Activated naive CD4-positive, alpha-beta T cell treated with Interleukin-2 at 50 U/mL for 16 hours (primary cell): Measurements from ENCODE around the gene KRT5.
"Not testable (repeated sequence)": the region's sequence is repeated elsewhere in the genome, so short reads cannot be mapped to it uniquely, and the experiment has no call there.

Experiments used
- DNase-seq: peaks from one replicate; pipeline ENCODE4 v3.0.0-alpha.2; 2020

The KRT5 gene

DNA sequence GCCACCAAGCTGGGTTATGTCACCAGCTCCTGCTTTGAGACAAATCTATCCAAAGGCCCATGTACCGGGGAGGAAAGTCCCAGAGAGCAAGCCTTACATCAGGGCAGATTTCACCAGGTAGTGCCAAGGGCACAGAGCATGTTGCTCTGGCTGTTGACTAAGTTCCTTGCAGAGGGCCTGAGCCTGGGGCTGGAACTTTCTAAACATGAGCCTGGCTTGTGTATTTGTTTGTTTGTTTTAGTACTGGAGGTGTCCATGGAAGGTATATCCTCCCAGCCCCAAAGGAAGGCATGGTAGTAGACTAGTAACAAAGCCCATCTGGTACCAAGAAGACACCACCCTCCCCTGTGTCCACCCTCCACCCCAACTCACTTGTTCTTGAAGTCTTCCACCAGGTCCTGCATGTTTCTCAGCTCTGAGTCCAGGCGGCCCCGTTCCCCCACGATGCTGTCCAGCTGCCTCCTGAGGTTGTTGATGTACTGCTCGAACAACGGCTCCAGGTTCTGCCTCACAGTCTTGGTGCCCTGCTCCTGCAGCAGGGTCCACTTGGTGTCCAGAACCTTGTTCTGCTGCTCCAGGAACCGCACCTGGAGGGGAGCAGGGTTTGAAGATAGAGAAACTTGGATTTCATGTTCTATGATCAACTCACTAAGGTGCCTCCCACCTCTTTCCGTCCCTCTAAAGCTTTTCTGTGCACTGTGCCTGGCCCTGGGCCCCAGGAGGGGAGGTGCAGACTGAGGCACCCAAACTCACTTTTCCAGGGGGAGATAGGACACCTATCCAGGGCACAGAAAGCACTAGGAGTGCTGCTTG, 1.4 kb downstream of the KRT5 start:
- DNase-seq: no peak

GRCh38 chr12:52517888-52518287, 2.3 kb downstream of the KRT5 start:
- DNase-seq: no peak

DNA sequence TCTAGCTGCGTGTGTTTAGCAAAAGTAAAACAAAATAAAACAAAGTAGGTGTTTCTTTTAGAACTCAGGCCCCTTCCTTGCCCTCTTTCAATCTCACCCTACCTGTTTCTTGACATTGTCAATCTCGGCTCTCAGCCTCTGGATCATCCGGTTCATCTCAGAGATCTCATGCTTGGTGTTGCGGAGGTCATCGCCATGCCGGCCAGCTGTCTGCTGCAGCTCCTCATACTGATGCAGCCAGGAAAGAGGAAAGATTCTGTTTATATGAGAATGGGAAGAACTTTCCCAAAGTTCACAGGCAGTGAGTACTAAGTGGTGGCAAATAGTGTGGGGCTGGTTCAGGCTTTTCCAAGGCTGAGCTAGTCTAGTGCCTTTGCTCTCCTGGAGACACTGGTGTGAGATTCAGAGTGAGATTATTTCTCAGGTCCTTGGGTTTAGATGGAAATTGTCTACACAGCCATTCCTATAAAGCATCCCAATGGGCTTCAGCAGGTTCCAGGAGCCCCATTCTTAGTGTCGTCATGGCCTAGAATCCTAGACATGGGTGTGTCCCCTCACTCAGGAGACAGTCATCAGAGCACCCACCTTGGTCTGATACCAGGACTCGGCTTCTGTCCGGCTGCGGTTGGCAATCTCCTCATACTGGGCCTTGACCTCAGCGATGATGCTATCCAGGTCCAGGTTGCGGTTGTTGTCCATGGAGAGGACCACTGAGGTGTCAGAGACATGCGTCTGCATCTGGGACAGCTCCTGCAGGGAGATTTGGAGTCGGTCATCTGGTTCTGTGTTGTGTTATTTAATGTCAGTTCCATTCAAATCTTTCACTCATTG, 3.0 kb downstream of the KRT5 start:
- DNase-seq: no peak

GRCh38 chr12:52515927-52516831, 4.0 kb downstream of the KRT5 start:
- DNase-seq: no peak

- DNase-seq: no peak
Observed at GRCh38 chr12:52515319-52515646, 4.9 kb downstream of the KRT5 start.

DNA sequence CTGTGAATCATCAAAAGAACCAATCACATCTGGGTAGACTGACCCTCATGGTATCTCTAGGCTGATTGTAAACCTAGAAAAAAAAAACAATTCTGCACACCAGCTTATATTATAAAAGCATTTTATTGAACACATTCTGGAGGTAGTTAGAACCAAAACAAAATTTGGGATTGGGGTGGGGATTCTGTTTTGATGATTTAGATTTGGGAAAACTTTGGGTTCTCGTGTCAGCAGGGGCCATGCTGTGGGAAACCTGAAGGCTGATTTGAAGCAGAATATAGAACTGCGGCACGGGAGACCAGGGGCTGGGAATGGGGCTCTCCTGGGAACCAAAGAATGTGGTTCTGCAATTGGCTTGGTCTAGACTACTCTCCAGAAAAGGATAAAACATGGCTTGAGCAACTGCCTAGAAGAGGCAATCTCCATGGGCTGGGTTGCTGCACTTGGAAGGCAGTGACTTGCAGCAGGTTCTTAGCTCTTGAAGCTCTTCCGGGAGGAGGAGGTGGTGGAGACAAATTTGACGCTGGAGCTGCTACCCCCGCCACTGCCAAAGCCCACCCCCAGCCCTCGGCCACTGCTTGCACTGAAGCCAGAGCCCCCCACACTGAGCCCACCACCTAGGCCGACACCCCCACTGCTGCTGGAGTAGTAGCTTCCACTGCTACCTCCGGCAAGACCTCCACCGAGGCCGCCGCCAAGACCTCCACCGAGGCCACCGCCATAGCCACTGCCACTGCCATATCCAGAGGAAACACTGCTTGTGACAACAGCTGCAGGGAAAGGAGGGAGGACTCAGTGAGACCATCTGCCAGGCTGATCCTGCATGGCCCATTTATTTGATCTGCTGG, 5.5 kb downstream of the KRT5 start:
- DNase-seq: no peak

- DNase-seq: no peak
Observed at GRCh38 chr12:52513736-52514135, 6.5 kb downstream of the KRT5 start.

GRCh38 chr12:52508211-52508610, 12.0 kb downstream of the KRT5 start:
- DNase-seq: no peak

DNA sequence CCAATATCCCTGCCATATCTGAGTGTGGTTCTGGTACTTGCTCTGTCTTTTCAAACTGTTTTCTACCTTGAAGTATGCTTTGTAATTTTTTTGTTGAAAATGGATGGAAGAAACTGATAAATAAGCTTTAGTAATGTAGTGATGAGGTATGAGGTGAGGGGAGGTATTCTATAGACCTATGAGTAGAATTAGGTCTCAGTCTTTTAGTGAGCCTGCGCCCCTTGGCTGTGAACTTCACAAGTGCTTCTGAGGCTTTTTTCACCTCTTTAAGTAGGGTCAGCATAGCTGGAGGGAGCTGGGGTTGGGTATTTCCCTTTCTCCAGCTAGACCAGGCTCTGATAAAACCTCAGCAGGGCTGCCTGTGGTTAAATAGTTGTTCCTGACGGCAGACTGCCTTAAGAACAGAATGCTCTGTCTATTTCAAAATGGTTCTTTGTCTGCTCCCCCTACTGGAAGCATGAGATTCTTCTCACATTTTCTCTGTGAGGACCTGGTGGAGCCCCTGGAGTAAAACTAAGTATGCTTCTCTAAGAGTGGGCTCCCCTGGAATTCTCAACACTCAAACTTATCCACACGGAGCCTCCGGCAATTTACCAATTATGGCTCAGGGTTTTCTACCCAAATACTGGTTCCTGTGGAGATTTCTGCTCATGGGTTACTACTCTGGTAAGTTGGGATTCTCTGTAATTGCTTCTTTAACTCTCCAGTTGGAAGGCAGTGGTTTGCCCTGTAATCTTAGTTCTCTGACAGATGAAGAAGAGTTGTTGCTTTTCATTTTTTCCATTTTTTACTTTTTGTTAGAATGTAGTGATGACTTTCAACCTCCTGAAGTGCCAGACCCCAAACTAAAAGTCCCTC, 13.1 kb downstream of the KRT5 start:
- no peak for DNase-seq

- no peak for DNase-seq
Observed at GRCh38 chr12:52502877-52503276, 17.3 kb downstream of the KRT5 start.

- no peak for DNase-seq
Observed at GRCh38 chr12:52501490-52501889, 18.7 kb downstream of the KRT5 start.

DNA sequence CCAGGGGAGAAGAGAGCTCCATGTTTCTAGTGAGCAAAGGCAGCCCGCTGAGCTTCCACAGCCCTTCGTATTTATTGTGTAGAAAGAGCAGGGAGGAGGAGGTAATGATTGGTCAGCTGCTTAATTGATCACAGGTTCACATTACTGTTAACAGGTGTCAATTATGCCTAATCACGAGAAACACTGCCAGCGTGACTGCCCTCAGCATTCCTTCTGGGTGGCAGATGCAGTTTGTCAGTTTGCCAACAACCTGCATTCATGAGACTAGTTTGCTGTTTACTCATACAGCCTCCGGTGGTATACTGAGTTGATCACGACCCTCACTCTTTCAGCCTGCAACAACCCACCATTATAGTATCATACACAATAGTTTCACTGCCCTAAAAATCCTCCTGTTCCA, 19.6 kb downstream of the KRT5 start:
- DNase-seq: not testable (repeated sequence)

DNA sequence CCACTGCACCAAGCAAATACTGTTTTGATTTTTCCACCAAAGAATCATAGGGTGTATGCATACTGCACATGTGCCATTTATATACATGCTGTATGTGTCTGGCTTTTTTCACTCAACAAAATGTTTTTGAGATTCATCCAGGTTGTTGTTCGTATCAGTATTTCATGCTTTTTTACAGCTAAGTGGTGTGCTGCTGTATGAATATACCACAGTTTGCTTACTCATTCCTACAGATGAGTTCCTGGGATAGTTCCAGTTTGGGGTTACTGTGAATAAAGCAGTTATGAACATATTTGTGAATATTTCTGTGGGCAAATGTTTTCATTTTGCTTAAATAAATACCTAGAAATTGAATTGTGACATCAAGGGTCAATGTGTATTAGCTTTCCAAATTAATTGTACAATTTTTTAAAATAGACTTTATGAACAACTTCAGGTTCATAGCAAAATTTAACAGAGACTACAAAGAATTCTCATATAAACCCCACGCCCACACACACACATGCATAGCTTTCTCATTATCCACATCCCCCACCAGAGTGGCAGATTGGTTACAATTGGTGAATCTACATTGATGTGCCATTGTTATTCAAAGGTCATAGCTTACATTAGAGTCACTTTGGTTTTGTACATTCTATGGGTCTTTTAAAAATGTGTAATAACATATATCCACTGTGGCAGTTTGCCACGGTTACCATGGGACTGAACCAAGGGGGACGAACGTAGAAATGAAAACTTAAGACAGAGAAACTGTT, 20.2 kb downstream of the KRT5 start:
- no peak for DNase-seq

DNA sequence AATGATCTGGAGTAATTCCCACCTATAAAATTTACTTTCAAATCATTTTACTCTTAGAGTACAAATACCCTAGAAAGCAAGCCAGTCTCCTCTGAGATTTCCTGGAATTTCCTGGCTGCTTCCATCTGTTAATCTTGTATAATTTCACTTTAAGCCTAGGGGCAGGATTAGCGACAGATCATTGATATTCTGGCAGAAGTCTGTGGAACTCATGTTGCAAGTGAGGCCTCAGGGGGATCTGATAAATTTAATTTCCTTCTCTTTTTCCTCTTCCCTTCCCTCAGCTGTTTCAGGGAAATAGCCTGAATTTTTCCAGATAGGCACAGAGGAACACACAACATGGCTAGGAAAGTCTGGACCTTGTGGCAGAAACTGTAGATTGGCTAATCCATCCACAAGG, 21.2 kb downstream of the KRT5 start:
- DNase-seq: no peak

DNA sequence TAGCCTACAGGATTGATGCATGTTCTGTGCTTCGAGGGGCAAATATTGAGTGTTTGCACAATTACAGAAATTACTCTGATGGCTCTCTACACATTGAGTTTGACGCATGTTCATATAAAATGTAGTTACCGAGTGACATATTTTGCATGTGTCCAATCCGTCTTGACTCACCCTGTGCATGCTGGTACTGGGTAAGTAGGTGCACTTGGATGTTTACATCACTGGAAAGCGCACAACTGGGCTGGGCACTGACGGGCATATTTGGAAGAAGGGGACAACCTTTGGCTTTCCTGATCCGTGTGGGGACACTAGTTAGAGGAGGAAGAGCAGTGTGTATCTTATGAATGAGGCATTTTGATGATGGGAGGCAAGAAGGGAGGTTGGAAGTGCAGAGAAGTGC, 22.2 kb downstream of the KRT5 start:
- no peak for DNase-seq

DNA sequence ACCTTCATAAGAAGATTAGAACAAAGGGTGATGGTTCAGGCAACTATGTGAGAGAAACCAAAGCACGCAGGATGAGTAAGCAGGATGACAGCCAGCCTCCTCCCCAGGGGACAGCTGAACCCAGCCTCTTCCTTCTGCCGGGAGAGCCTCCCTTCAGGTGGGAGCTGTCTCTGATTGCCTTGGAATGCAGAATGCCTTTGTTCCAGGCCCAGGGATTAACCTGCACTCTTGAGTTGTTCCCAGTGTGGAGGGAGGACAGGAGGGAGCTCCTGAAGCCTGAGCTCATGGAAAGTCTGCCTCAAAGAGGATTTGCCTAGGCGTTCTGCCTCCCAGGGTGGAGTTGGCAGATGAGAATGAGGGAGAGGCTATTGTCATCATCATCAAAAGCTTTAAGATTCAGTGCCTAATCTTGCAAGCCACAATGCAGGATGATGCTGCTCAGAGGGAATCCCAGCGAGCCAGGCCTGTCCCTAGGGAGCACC, 23.6 kb downstream of the KRT5 start:
- DNase-seq: no peak

DNA sequence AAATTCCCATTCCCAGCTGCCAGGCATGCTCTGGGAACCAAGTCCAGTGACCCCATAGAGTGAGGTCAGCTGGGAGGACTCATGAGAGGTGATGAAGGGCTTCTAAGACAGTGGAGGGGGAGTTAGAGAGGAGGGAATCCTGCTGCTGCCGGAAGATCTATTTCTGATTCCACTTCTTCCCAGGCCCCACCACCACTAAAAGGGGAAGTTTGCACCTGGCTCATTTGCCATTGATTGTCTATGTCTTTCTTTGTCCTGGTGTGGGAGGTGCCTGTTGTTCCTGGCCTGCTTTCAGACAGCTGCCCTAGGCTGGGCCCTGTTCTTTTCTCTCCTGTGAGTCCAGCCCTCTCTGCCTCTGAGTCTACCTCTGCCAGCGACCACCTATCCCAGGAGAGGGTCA, 24.1 kb downstream of the KRT5 start:
- DNase-seq: no peak

GRCh38 chr12:52495389-52495788, 24.8 kb downstream of the KRT5 start:
- DNase-seq: no peak

DNA sequence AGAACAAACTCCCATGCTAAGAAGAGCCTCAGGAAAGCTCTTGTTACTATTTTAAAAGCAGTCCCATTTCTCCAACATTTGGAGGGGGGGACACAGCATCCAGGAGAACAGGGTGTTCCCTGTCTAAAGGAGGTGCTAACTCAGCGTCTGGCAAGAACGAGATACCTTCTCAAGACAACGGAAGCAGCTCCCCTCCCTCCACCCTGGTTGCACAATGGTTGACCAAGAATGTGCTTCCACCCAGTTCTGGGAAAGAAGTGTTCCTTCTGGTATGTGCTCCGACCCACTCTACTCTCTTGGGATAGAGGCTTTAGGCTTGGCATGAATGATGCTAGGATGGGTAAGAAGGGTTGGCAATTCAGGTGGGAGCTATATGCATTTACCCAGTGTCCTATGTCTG, 25.7 kb downstream of the KRT5 start:
- no peak for DNase-seq

DNA sequence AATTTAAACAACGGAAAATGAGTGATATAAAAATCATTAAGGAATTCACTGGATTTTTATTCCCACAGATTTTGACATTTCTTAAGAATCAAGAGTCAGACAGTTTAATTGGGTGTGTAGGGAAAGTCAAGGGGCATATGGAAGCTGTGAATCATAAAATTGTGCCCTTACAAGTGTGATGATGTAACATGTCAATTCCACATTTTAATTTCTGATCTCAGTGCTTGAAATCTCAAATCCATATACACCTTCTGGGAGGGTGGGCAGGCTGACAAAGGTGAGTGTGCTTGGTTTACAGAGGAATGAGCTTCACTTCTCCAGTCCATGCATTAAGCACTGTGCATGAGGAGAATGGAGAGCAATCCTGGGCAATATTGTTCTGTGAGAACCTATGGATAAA, 26.1 kb downstream of the KRT5 start:
- DNase-seq: no peak

DNA sequence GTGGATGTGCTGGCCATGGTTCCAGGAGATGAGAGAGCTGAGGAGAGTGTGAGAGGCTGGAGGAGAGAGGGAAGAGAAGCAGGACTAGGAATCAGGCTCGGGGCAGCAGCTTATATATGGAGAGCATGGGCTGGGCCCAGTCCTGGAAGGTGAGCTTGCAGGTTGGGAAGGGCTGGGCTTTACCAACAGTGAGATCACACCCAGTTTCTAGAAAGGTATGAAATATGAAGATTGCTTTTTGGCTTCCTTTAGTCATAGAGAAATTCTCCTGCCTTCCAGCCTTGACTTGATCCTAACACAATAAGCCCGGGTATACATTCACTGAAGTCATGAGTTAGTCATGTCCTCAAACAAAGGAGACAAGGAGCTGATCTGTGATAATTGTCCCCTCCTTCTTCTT, 27.0 kb downstream of the KRT5 start, which contains the start of gene KRT6A:
TSS of gene KRT6A (minus strand) at position 86 of the 400 bp plus-strand sequence. CDS start at position 17, 69 bp downstream.
- no peak for DNase-seq
